C4-2B (cell line): ENCODE measurements around the gene IGSF11.

Source experiments
- CTCF ChIP-seq: fragments of 450-650 bp; conservative IDR thresholded peaks from 2 replicates; pipeline ENCODE4 v1.5.1; 2017; ENCODE audit warnings: mild to moderate bottlenecking
- ZFX ChIP-seq: fragments of 450-650 bp; IDR thresholded peaks from 2 replicates; pipeline ENCODE4 v1.6.1; 2017

GRCh38 chr3:118859950-118860349, 174.7 kb downstream of the IGSF11 start:
- TF ChIP-seq CTCF: no peak
- no peak for TF ChIP-seq ZFX
